Astrocyte (in vitro differentiated cells and primary cell): ENCODE measurements around the gene RNH1. TPM values are rescaled to one million over a fixed set of nuclear protein-coding genes. Genes with fewer than 3 reads are reported as not detected.

ENCODE experiments used
- DNase-seq: peaks from one replicate; pipeline ENCODE4 v3.0.0-alpha.2; 2010; ENCODE audit warnings: low read depth
- FAIRE-seq: peaks from 2 replicates; lab custom pipeline; 2011; peaks lifted over from hg19 to GRCh38; lab: Jason Lieb, UNC
- H2AFZ ChIP-seq: 2 replicates; pipeline ENCODE4 v1.6.0; 2012; ENCODE audit warnings: low read depth, low read length, inconsistent platforms
- H3K27ac ChIP-seq: 2 replicates; pipeline ENCODE4 v1.5.1; 2011; ENCODE audit warnings: low read depth, low read length, inconsistent platforms
- H3K27me3 ChIP-seq: 2 replicates; pipeline ENCODE4 v1.6.0; 2011; ENCODE audit warnings: low read length, inconsistent platforms; ENCODE audit not compliant: insufficient read depth
- H3K36me3 ChIP-seq: 2 replicates; pipeline ENCODE4 v1.5.1; 2011; ENCODE audit warnings: low read length, inconsistent platforms; ENCODE audit not compliant: insufficient read depth
- H3K4me1 ChIP-seq: 2 replicates; pipeline ENCODE4 v1.5.1; 2011; ENCODE audit warnings: low read length, inconsistent platforms; ENCODE audit not compliant: insufficient read depth
- H3K4me2 ChIP-seq: 2 replicates; pipeline ENCODE4 v1.6.0; 2012; ENCODE audit warnings: low read length, inconsistent platforms
- H3K4me3 ChIP-seq: 2 replicates; pipeline ENCODE4 v1.5.1; 2011; ENCODE audit warnings: low read depth, mild to moderate bottlenecking, low read length, inconsistent platforms; ENCODE audit not compliant: insufficient read depth
- H3K79me2 ChIP-seq: 2 replicates; pipeline ENCODE4 v1.6.0; 2012; ENCODE audit warnings: mild to moderate bottlenecking, low read length, inconsistent platforms; ENCODE audit not compliant: insufficient read depth
- H3K9ac ChIP-seq: 2 replicates; pipeline ENCODE4 v1.6.0; 2012; ENCODE audit warnings: mild to moderate bottlenecking, low read length, inconsistent platforms
- H3K9me3 ChIP-seq: 2 replicates; pipeline ENCODE4 v1.5.1; 2012; ENCODE audit warnings: low read depth, mild to moderate bottlenecking, low read length, inconsistent platforms; ENCODE audit not compliant: insufficient read depth
- H4K20me1 ChIP-seq: 2 replicates; pipeline ENCODE4 v1.6.0; 2012; ENCODE audit warnings: low read length, inconsistent platforms; ENCODE audit not compliant: insufficient read depth
- H3K27ac Mint-ChIP-seq: one replicate; pipeline ENCODE4 v1.8.0; 2021; ENCODE audit warnings: mild to moderate bottlenecking, mixed read lengths; ENCODE audit not compliant: unreplicated experiment
- H3K27me3 Mint-ChIP-seq: one replicate; pipeline ENCODE4 v1.8.0; 2021; ENCODE audit warnings: low read depth, mixed read lengths; ENCODE audit not compliant: unreplicated experiment
- H3K36me3 Mint-ChIP-seq: one replicate; pipeline ENCODE4 v1.8.0; 2021; ENCODE audit warnings: low read depth, mixed read lengths; ENCODE audit not compliant: unreplicated experiment
- H3K4me1 Mint-ChIP-seq: one replicate; pipeline ENCODE4 v1.8.0; 2021; ENCODE audit warnings: low read depth, mixed read lengths; ENCODE audit not compliant: unreplicated experiment
- H3K4me3 Mint-ChIP-seq: one replicate; pipeline ENCODE4 v1.8.0; 2021; ENCODE audit warnings: mild to moderate bottlenecking, moderate library complexity, mixed read lengths; ENCODE audit not compliant: unreplicated experiment
- H3K9me3 Mint-ChIP-seq: one replicate; pipeline ENCODE4 v1.8.0; 2021; ENCODE audit warnings: mild to moderate bottlenecking, mixed read lengths; ENCODE audit not compliant: unreplicated experiment
- EZH2 ChIP-seq: IDR thresholded peaks from 2 replicates; pipeline ENCODE4 v1.6.1; 2012; ENCODE audit warnings: mild to moderate bottlenecking, low read length, inconsistent platforms; ENCODE audit not compliant: insufficient read depth
- total RNA-seq: library from RNA; stranded (reverse); gene quantifications from 2 replicates; pipeline ENCODE4 v1.2.1, GENCODE V29; 2021
- TF ChIP-seq, protein P1 (sequence below): IDR thresholded peaks from 2 replicates; pipeline ENCODE4 v1.5.1; 2011; ENCODE audit warnings: low read depth, mild to moderate bottlenecking, inconsistent platforms, low read length, moderate library complexity; ENCODE audit not compliant: insufficient read depth

RNH1 gene
- total RNA-seq, 1 donor from 2014 or later: 117 TPM

DNA sequence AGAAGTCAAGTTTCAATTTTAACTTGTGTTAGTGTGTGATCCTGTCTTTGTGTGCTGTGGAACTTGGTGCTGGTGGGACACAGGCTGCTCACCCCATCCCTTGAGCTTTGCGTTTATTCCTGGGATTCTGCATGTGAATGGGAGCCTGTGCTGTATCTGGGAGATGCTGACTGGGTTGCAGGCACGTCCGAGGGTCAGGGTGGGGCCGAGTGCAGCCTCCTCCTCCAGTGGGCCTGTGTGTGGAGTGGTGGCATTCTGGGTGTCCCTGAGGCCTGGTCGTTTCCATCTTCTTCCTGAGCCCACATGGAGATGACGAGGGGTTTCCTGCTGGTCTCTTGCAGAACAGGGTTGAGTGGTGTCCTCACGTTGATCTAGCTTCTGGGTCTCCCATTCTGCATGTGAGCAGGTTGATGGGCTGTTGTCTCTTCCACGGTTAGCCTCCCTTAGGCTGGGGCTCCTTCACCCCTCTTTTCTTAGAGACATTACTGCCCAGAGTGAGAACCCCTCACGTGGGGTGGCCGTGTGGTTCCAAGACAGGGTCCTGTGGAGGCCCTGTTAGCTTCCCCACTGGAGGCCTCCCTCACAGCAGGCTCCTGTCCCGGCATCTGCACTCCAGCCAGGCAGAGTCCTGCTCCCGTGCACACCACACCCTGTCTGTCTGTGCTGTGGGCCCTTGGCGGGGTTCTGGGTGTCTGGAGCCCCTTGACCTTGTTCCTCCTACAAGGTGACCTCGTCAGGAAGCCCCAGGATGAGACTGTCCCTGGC lies 52.1 kb downstream of the RNH1 start:
- H3K79me2 ChIP-seq: peaks cover 93% of the 10 kb centered on the region
- peaks cover 71% of the 10 kb centered on the region for H4K20me1 ChIP-seq
- no peaks in the 10 kb centered on the region for H3K27me3 ChIP-seq
- no peaks in the 10 kb centered on the region for H3K27me3 Mint-ChIP-seq
- H3K36me3 Mint-ChIP-seq: peaks cover 18% of the 10 kb centered on the region
- H3K27ac ChIP-seq: no peak overlapping the region
- H3K4me1 ChIP-seq: peaks cover 8% of the 10 kb centered on the region
- peaks cover 7% of the 10 kb centered on the region for H3K36me3 ChIP-seq
- no peak overlapping the region for H2AFZ ChIP-seq
- no peak overlapping the region for H3K4me3 ChIP-seq
- no peak overlapping the region for H3K4me2 ChIP-seq
- no peak for TF ChIP-seq EZH2
- TF ChIP-seq, protein P1, sequence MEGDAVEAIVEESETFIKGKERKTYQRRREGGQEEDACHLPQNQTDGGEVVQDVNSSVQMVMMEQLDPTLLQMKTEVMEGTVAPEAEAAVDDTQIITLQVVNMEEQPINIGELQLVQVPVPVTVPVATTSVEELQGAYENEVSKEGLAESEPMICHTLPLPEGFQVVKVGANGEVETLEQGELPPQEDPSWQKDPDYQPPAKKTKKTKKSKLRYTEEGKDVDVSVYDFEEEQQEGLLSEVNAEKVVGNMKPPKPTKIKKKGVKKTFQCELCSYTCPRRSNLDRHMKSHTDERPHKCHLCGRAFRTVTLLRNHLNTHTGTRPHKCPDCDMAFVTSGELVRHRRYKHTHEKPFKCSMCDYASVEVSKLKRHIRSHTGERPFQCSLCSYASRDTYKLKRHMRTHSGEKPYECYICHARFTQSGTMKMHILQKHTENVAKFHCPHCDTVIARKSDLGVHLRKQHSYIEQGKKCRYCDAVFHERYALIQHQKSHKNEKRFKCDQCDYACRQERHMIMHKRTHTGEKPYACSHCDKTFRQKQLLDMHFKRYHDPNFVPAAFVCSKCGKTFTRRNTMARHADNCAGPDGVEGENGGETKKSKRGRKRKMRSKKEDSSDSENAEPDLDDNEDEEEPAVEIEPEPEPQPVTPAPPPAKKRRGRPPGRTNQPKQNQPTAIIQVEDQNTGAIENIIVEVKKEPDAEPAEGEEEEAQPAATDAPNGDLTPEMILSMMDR: no peak
- H3K27ac Mint-ChIP-seq: no peak overlapping the region
- peaks cover 6% of the 10 kb centered on the region for H3K4me1 Mint-ChIP-seq
- H3K9me3 Mint-ChIP-seq: peaks cover 2% of the 10 kb centered on the region
- no peak for FAIRE-seq
- H3K9ac ChIP-seq: no peak overlapping the region
- no peaks in the 10 kb centered on the region for H3K9me3 ChIP-seq
- DNase-seq: no peak
- H3K4me3 Mint-ChIP-seq: no peak overlapping the region

DNA sequence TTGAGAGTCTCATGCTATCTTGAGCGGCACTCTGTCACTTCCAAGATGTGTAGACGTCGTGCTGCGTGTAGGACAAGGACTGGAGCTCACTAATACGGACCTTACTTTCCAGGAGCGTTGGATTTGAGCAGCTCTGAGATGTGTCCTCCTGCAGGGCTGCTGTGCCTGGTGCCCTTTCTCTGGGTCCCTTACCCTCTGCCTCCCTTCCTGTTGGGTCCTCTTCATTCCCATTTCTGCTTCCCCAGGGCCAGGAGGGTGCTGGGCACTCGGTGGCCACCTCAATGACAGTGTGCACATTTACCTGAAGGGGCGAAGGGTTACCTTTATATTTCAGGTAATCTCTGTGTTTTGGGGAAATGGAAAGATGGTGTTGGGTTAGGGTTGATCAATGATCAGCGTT lies 53.0 kb downstream of the RNH1 start:
- H3K79me2 ChIP-seq: peaks cover 87% of the 10 kb centered on the region

More for the DNA sequence above, 53.0 kb downstream of the RNH1 start:
- Histone ChIP-seq H3K27me3 (no peaks in the 10 kb centered on the region), H3K9ac (no peak overlapping the region), H4K20me1 (peaks cover 70% of the 10 kb centered on the region), H3K4me1 (peaks cover 8% of the 10 kb centered on the region), H3K4me3 (no peak overlapping the region), H2AFZ (no peak overlapping the region), H3K27ac (no peak overlapping the region), H3K36me3 (peaks cover 7% of the 10 kb centered on the region), H3K9me3 (no peaks in the 10 kb centered on the region), H3K4me2 (no peak overlapping the region)
- Mint-ChIP-seq H3K36me3 (peaks cover 18% of the 10 kb centered on the region), H3K4me3 (no peak overlapping the region), H3K27me3 (no peaks in the 10 kb centered on the region), H3K4me1 (peaks cover 6% of the 10 kb centered on the region), H3K27ac (no peak overlapping the region), H3K9me3 (peaks cover 2% of the 10 kb centered on the region)
- no peak for DNase-seq
- FAIRE-seq: no peak
- TF ChIP-seq, protein P1: no peak
- TF ChIP-seq EZH2: no peak
